22Rv1 (cell line): Measurements from ENCODE around the gene PTPRZ1.

ENCODE experiments used
- H3K27ac ChIP-seq: fragments of 450-650 bp; 2 replicates; pipeline ENCODE4 v1.5.1; 2017
- ZFX ChIP-seq: fragments of 450-650 bp; IDR thresholded peaks from 2 replicates; pipeline ENCODE4 v1.6.1; 2017; ENCODE audit warnings: antibody characterized with exemption, borderline replicate concordance
- TF ChIP-seq, protein P1 (sequence below): fragments of 450-650 bp; IDR thresholded peaks from 2 replicates; pipeline ENCODE4 v1.5.1; 2017; ENCODE audit warnings: mild to moderate bottlenecking

The PTPRZ1 gene

DNA sequence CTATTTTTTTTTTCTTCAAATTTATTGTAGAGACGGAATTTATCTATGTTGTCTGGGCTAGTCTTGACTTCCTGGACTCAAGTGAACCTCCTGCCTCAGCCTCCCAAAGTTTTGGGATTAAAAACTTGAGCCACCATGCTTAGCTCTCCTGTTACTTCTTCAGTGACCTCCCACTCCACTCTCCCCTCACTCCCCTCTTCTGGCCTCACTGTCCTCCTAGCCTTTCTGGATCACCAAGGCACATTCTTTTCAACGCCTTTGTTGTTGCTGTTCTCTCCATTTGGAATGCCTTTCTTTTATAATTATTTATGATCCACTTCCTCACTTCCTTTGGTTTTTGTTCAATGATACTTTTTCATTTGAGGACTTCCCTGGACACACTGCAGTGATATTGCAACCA is 17.9 kb downstream of the PTPRZ1 start:
- TF ChIP-seq, protein P1, sequence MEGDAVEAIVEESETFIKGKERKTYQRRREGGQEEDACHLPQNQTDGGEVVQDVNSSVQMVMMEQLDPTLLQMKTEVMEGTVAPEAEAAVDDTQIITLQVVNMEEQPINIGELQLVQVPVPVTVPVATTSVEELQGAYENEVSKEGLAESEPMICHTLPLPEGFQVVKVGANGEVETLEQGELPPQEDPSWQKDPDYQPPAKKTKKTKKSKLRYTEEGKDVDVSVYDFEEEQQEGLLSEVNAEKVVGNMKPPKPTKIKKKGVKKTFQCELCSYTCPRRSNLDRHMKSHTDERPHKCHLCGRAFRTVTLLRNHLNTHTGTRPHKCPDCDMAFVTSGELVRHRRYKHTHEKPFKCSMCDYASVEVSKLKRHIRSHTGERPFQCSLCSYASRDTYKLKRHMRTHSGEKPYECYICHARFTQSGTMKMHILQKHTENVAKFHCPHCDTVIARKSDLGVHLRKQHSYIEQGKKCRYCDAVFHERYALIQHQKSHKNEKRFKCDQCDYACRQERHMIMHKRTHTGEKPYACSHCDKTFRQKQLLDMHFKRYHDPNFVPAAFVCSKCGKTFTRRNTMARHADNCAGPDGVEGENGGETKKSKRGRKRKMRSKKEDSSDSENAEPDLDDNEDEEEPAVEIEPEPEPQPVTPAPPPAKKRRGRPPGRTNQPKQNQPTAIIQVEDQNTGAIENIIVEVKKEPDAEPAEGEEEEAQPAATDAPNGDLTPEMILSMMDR: no peak
- no peak for TF ChIP-seq ZFX
- no peak overlapping the region for H3K27ac ChIP-seq

DNA sequence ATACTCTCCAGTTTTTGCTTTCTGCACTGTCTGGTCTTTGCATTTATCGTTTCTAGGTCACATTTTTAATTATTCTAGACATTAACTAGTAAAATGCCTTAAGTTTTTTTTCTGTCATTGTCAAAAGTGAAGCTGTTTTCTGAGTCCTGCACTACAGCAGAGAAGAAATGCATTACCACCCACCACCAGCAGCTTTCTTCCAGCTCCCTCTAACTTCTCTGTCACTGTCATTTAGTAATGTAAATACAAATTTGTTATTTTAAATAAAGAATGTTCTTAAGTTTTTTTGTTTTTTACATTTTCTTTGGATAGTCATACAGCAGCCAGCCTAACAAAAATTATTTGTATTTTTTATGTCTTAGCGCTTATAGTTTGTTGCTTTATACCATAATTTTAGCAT is 18.8 kb downstream of the PTPRZ1 start:
- H3K27ac ChIP-seq: no peak overlapping the region
- TF ChIP-seq, protein P1: no peak
- no peak for TF ChIP-seq ZFX

DNA sequence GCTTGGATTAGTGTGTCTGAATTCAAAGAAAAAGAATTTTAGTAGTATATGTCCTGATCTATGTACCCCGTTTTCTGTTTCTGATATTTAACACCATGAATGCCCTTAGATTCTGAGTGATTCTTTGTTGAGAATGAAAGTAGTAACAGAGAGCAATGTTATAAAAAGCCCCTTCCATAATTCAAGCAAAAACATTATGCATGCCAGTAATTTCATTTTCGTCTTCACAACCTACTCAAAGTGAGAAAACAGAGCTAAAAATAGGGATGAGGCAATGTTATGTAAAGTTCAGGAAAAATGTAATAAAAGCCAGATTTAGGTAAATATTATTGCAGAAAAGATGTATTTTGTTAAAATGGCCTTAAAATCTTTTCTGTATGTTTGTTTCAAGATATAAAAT is 28.1 kb downstream of the PTPRZ1 start:
- TF ChIP-seq ZFX: no peak
- TF ChIP-seq, protein P1: no peak
- H3K27ac ChIP-seq: no peak overlapping the region

DNA sequence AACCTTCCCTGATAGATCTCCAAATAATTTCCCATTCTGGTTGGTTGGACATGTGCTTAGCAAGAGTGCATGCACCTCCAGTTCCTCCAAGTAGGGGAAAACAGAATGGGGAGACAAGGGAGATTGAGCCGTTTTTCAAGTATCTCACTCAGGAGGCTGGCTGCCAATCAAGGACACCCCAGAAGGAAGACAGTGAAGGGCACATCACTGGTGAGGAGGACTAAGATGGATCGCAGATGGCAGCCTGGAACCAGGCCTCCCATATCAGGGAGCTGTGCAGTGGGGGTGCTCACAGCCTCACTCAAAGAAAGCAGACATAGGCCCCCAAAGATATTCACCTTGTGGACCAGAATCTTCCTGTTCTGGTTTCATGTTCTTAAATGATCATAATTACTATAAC is 31.2 kb downstream of the PTPRZ1 start:
- no peak overlapping the region for H3K27ac ChIP-seq

DNA sequence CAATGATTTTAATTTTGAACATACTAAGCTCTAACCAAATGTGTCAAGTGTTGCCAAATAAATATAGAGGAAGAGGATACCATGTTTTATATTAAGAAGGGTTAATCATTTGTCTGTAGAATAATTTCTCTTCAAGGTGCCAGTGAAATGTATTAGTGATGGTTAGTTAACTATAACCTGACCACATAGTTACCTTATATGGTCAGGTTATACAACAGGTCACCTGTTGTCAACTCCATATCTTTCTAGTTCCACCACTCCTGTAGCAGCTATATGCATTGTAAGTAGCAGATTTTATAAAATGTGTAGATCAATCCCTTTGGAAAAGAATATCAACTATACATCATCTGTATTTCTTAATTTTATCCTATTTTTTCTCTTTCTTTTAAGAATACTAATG is 35.1 kb downstream of the PTPRZ1 start:
- no peak overlapping the region for H3K27ac ChIP-seq
- TF ChIP-seq, protein P1: no peak
- no peak for TF ChIP-seq ZFX

More for the DNA sequence above, 31.2 kb downstream of the PTPRZ1 start:
- no peak for TF ChIP-seq ZFX
- TF ChIP-seq, protein P1: no peak

DNA sequence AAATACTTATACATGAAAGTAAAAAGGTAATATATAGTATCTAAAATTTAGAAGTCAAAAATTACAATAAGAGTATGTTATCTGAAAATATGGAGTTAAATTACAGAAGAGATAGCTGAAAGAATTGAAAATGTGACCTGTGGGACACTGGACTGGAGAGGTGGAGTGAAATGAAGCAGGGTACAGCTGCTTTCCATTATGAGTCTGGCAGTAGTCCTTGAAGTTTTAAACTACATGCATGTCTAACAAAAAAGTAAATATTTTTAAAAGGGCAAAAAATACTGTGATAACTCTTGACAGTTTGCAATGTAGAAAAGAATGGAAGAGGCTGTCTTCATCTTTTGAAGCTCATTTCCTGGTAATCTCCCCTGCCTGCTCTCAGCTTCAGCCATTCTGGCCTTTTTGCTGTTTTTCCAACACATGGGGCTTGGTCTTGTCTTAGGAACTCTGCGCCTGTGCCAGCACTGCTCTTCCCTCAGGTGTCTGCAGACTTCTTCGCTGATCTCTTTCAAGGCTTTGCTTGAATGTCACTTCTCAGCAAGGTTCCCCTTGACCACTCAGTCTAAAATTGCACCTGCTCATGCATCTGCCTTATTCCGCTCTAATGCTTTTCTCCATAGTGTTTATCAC is 36.9 kb downstream of the PTPRZ1 start:
- H3K27ac ChIP-seq: no peak overlapping the region
- TF ChIP-seq, protein P1: no peak
- TF ChIP-seq ZFX: no peak

DNA sequence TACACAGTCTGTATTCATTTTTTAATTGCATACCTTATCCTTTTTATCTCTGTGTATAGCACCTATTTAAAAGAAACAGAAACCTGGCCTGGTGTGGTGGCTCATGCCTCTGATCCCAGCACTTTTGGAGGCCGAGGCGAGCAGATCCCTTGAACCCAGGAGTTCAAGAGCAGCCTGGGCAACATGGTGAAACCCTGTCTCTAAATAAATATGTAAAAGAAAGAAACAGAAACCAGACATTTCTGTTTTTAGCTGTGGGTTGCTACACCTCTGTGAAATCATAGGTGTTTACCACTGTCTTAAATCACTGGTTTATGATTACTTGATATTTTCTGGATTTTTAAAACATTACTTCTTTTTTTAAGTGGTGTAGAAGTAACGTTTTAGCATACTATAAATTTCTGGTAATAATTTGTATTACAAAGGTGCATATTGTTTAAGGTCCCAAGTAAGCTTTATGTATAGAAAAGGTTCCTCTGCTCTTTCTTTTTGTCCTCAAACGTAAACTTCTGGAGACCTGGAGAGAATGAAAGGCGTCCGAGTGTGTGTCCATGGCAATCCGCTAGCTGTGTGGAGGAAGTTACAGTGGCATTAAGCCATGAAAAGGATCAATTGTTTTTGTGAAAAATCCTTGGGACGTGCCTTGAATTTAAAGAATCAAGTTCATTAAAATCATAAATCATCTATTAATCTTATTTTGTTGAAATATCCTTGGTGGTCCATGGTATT is 41.1 kb downstream of the PTPRZ1 start:
- H3K27ac ChIP-seq: no peak overlapping the region
- no peak for TF ChIP-seq ZFX
- TF ChIP-seq, protein P1: no peak
